C4-2B (cell line): ENCODE results near the gene DYNC2LI1.

Experiments
- CTCF ChIP-seq: fragments of 450-650 bp; conservative IDR thresholded peaks from 2 replicates; pipeline ENCODE4 v1.5.1; 2017; ENCODE audit warnings: mild to moderate bottlenecking
- ZFX ChIP-seq: fragments of 450-650 bp; IDR thresholded peaks from 2 replicates; pipeline ENCODE4 v1.6.1; 2017

GRCh38 chr2:43806719-43807031, 32.8 kb downstream of the DYNC2LI1 start:
- TF ChIP-seq CTCF (no peak), ZFX (no peak)
